SK-N-SH treated with all-trans-retinoic acid at 6 μM for 48 hours (cell line): ENCODE data around the gene STXBP1.

ENCODE experiments used
- ATAC-seq: fragments of 200-7000 bp; cut with Tn5 transposase; 3 replicates; pipeline ENCODE4 v1.9.1; 2020; ENCODE audit warnings: mild to moderate bottlenecking, moderate library complexity
- ARNTL ChIP-seq: fragments of 450-650 bp; formaldehyde crosslinking; IDR thresholded peaks from 2 replicates; pipeline ENCODE4 v1.5.0; 2020; ENCODE audit warnings: low read depth, mild to moderate bottlenecking, moderate library complexity, borderline replicate concordance
- BACH2 ChIP-seq: fragments of 250-450 bp; sonication (Bioruptor Pico); IDR thresholded peaks from 2 replicates; pipeline ENCODE4 v1.9.0; 2021; ENCODE audit warnings: mild to moderate bottlenecking, borderline replicate concordance
- CREB5 ChIP-seq: fragments of 250-450 bp; sonication (Bioruptor Pico); IDR thresholded peaks from 2 replicates; pipeline ENCODE4 v1.5.1; 2020; ENCODE audit warnings: low read depth, mild to moderate bottlenecking, moderate library complexity
- CSRNP3 ChIP-seq: fragments of 250-450 bp; sonication (Bioruptor Pico); IDR thresholded peaks from 2 replicates; pipeline ENCODE4 v1.5.1; 2021; ENCODE audit warnings: mild to moderate bottlenecking, moderate library complexity
- ESRRG ChIP-seq: fragments of 250-450 bp; sonication (Bioruptor Pico); IDR thresholded peaks from 2 replicates; pipeline ENCODE4 v1.6.1; 2021; ENCODE audit warnings: mild to moderate bottlenecking
- GLIS3 ChIP-seq: fragments of 250-450 bp; sonication (Bioruptor Pico); IDR thresholded peaks from 2 replicates; pipeline ENCODE4 v1.5.0; 2020; ENCODE audit warnings: mild to moderate bottlenecking, moderate library complexity
- ISL1 ChIP-seq: fragments of 250-450 bp; sonication (Bioruptor Pico); IDR thresholded peaks from 2 replicates; pipeline ENCODE4 v2.1.2; 2022; ENCODE audit warnings: mild to moderate bottlenecking, moderate library complexity
- POU6F1 ChIP-seq: fragments of 250-450 bp; sonication (Bioruptor Pico); IDR thresholded peaks from 2 replicates; pipeline ENCODE4 v1.8.0; 2021; ENCODE audit warnings: low read depth, mild to moderate bottlenecking, moderate library complexity, borderline replicate concordance
- PPARA ChIP-seq: fragments of 250-450 bp; sonication (Bioruptor Pico); IDR thresholded peaks from 2 replicates; pipeline ENCODE4 v1.5.0; 2020; ENCODE audit warnings: mild to moderate bottlenecking, borderline replicate concordance
- RARB ChIP-seq: fragments of 250-450 bp; sonication (Bioruptor Pico); IDR thresholded peaks from 2 replicates; pipeline ENCODE4 v1.8.0; 2021; ENCODE audit warnings: mild to moderate bottlenecking, moderate library complexity
- SNAI2 ChIP-seq: fragments of 250-450 bp; sonication (Bioruptor Pico); IDR thresholded peaks from 2 replicates; pipeline ENCODE4 v1.5.0; 2020; ENCODE audit warnings: mild to moderate bottlenecking, moderate library complexity
- TCF4 ChIP-seq: fragments of 250-450 bp; sonication (Bioruptor Pico); IDR thresholded peaks from 2 replicates; pipeline ENCODE4 v1.8.0; 2021; ENCODE audit warnings: mild to moderate bottlenecking, moderate library complexity, borderline replicate concordance
- TOX ChIP-seq: fragments of 250-450 bp; sonication (Bioruptor Pico); IDR thresholded peaks from 2 replicates; pipeline ENCODE4 v1.8.0; 2021; ENCODE audit warnings: mild to moderate bottlenecking, moderate library complexity, borderline replicate concordance
- TSHZ2 ChIP-seq: fragments of 250-450 bp; sonication (Bioruptor Pico); IDR thresholded peaks from 2 replicates; pipeline ENCODE4 v1.5.0; 2020; ENCODE audit warnings: mild to moderate bottlenecking, moderate library complexity
- ZC3H10 ChIP-seq: fragments of 250-450 bp; sonication (Bioruptor Pico); IDR thresholded peaks from 2 replicates; pipeline ENCODE4 v1.5.1; 2021; ENCODE audit warnings: mild to moderate bottlenecking, moderate library complexity
- ZFP30 ChIP-seq: fragments of 450-650 bp; formaldehyde crosslinking; IDR thresholded peaks from 2 replicates; pipeline ENCODE4 v1.5.0; 2022; ENCODE audit warnings: mild to moderate bottlenecking, moderate library complexity
- ZNF565 ChIP-seq: fragments of 450-650 bp; formaldehyde crosslinking; conservative IDR thresholded peaks from 2 replicates; pipeline ENCODE4 v1.5.0; 2020; ENCODE audit warnings: low read depth, mild to moderate bottlenecking, moderate library complexity
- ZNF70 ChIP-seq: fragments of 450-650 bp; formaldehyde crosslinking; IDR thresholded peaks from 2 replicates; pipeline ENCODE4 v1.5.0; 2020; ENCODE audit warnings: mild to moderate bottlenecking, moderate library complexity
- ZNF8 ChIP-seq: fragments of 450-650 bp; formaldehyde crosslinking; IDR thresholded peaks from 2 replicates; pipeline ENCODE4 v1.5.0; 2020; ENCODE audit warnings: mild to moderate bottlenecking, moderate library complexity

STXBP1 gene

GRCh38 chr9:127734247-127734746 is 122.2 kb downstream of the STXBP1 start (continued):
- TF ChIP-seq GLIS3 (CRISPR knock-in tag) (no peak), TOX (CRISPR knock-in tag) (no peak), TSHZ2 (no peak)

- TF ChIP-seq ARNTL (CRISPR knock-in tag) (no peak), ZC3H10 (CRISPR knock-in tag) (no peak), GLIS3 (CRISPR knock-in tag) (no peak), ZFP30 (CRISPR knock-in tag) (no peak), TSHZ2 (no peak), ZNF70 (CRISPR knock-in tag) (no peak), TCF4 (CRISPR knock-in tag) (no peak), PPARA (CRISPR knock-in tag) (no peak), ESRRG (CRISPR knock-in tag) (no peak), ZNF565 (CRISPR knock-in tag) (no peak), BACH2 (CRISPR knock-in tag) (no peak), SNAI2 (CRISPR knock-in tag) (no peak), RARB (CRISPR knock-in tag) (no peak), ISL1 (CRISPR knock-in tag) (no peak)
- TF ChIP-seq, all 23 proteins: peak for 0
- peak; percentile 96 for ATAC-seq
Measured at GRCh38 chr9:127734747-127735529, 122.9 kb downstream of the STXBP1 start, which contains the start of gene TOR2A. TOR2A (minus strand) TSS chr9:127735294; CDS start chr9:127735270, 24 bp downstream.

GRCh38 chr9:127735530-127736185 is 123.6 kb downstream of the STXBP1 start:
- no peak for ATAC-seq
- TF ChIP-seq CREB5 (CRISPR knock-in tag) = no peak
- no peak for TF ChIP-seq ZNF70 (CRISPR knock-in tag)
- no peak for TF ChIP-seq ZFP30 (CRISPR knock-in tag)
- TF ChIP-seq TSHZ2 = no peak
- no peak for TF ChIP-seq TOX (CRISPR knock-in tag)
- TF ChIP-seq RARB (CRISPR knock-in tag) = no peak
- TF ChIP-seq ZNF565 (CRISPR knock-in tag) = no peak
- TF ChIP-seq ZC3H10 (CRISPR knock-in tag) = no peak
- no peak for TF ChIP-seq ESRRG (CRISPR knock-in tag)
- TF ChIP-seq ZNF8 (CRISPR knock-in tag) = no peak
- TF ChIP-seq PPARA (CRISPR knock-in tag) = no peak
- no peak for TF ChIP-seq SNAI2 (CRISPR knock-in tag)
- no peak for TF ChIP-seq CSRNP3 (CRISPR knock-in tag)
- TF ChIP-seq POU6F1 (CRISPR knock-in tag) = no peak
